ENCODE measurements around the gene CYP27C1. TPM values are rescaled to one million over a fixed set of nuclear protein-coding genes. Genes with fewer than 3 reads are reported as not detected.

Gene CYP27C1
- total RNA-seq, 2 experiments from 2014 or later: not detected

GRCh38 chr2:127179766-127180165, 40.3 kb downstream of the CYP27C1 start:
- H3K4me1 Mint-ChIP-seq (ENCODE audit: low read depth): no peaks in the 10 kb centered on the region
- peak in 1 of 14 experiments; percentile 18 for DNase-seq
- peaks cover under 1% of the 10 kb centered on the region for H3K4me1 ChIP-seq (ENCODE audit: insufficient read depth, low read length)
- no peaks in the 10 kb centered on the region for H3K27me3 ChIP-seq (ENCODE audit: control insufficient read depth in 1 of 2, insufficient read depth in 2 of 2, low read length in 2 of 2)
- no peak overlapping the region for H3K27ac ChIP-seq (ENCODE audit: low read depth in 1 of 2, low read length in 2 of 2)
- no peak for ATAC-seq (ENCODE audit: poor library complexity)
- peaks cover 6% of the 10 kb centered on the region for H3K9me3 Mint-ChIP-seq
- no peak overlapping the region for H3K4me3 ChIP-seq (ENCODE audit: low read length)
- ChIA-PET POLR2A (no interaction called here), CTCF (no interaction called here)
- intact Hi-C loops (cut with DNase I, micrococcal nuclease): no loop called here
- H3K27ac Mint-ChIP-seq: no peak overlapping the region
- no peaks in the 10 kb centered on the region for H3K36me3 Mint-ChIP-seq (ENCODE audit: low read depth)
- H3K4me3 Mint-ChIP-seq: no peak overlapping the region
- peaks cover 12% of the 10 kb centered on the region for H3K27me3 Mint-ChIP-seq
- no peak for TF ChIP-seq CTCF (IDR thresholded peaks at IDR 0.05)
- H3K36me3 ChIP-seq (ENCODE audit: insufficient read depth, low read length): no peaks in the 10 kb centered on the region
- H3K9me3 ChIP-seq (ENCODE audit: control insufficient read depth in 1 of 2, insufficient read depth in 1 of 2, low read length in 2 of 2): no peaks in the 10 kb centered on the region

- ChIA-PET CTCF (no interaction called here), POLR2A (no interaction called here)
- Histone ChIP-seq H3K4me3 (ENCODE audit: low read length) (no peak overlapping the region), H3K9me3 (ENCODE audit: control insufficient read depth in 1 of 2, insufficient read depth in 1 of 2, low read length in 2 of 2) (no peaks in the 10 kb centered on the region), H3K36me3 (ENCODE audit: insufficient read depth, low read length) (no peaks in the 10 kb centered on the region), H3K27me3 (ENCODE audit: control insufficient read depth in 1 of 2, insufficient read depth in 2 of 2, low read length in 2 of 2) (no peaks in the 10 kb centered on the region), H3K27ac (ENCODE audit: low read depth in 1 of 2, low read length in 2 of 2) (no peak overlapping the region), H3K4me1 (ENCODE audit: insufficient read depth, low read length) (no peaks in the 10 kb centered on the region)
- Mint-ChIP-seq H3K36me3 (ENCODE audit: low read depth) (no peaks in the 10 kb centered on the region), H3K27ac (no peak overlapping the region), H3K4me1 (ENCODE audit: low read depth) (no peaks in the 10 kb centered on the region), H3K4me3 (no peak overlapping the region), H3K9me3 (peaks cover 6% of the 10 kb centered on the region), H3K27me3 (peaks cover 4% of the 10 kb centered on the region)
- DNase-seq (no peak), ATAC-seq (ENCODE audit: poor library complexity) (no peak)
- intact Hi-C loops (cut with DNase I, micrococcal nuclease): no loop called here
- TF ChIP-seq CTCF (IDR thresholded peaks at IDR 0.05): no peak
Observed at GRCh38 chr2:127177617-127178263, 42.4 kb downstream of the CYP27C1 start.

GRCh38 chr2:127176371-127177311, 43.5 kb downstream of the CYP27C1 start:
- no peaks in the 10 kb centered on the region for H3K27me3 ChIP-seq (ENCODE audit: control insufficient read depth in 1 of 2, insufficient read depth in 2 of 2, low read length in 2 of 2)
- H3K4me3 Mint-ChIP-seq: no peak overlapping the region
- H3K36me3 ChIP-seq (ENCODE audit: insufficient read depth, low read length): no peaks in the 10 kb centered on the region
- ATAC-seq (ENCODE audit: poor library complexity) (no peak), DNase-seq (peak in 1 of 14 experiments; percentile 24)
- H3K4me1 Mint-ChIP-seq (ENCODE audit: low read depth): no peaks in the 10 kb centered on the region
- ChIA-PET POLR2A (no interaction called here), CTCF (no interaction called here)
- intact Hi-C loops (cut with DNase I, micrococcal nuclease): no loop called here
- no peak overlapping the region for H3K27ac Mint-ChIP-seq
- no peaks in the 10 kb centered on the region for H3K36me3 Mint-ChIP-seq (ENCODE audit: low read depth)
- peaks cover 6% of the 10 kb centered on the region for H3K9me3 Mint-ChIP-seq
- H3K27ac ChIP-seq (ENCODE audit: low read depth in 1 of 2, low read length in 2 of 2): no peak overlapping the region
- H3K4me3 ChIP-seq (ENCODE audit: low read length): no peak overlapping the region
- H3K9me3 ChIP-seq (ENCODE audit: control insufficient read depth in 1 of 2, insufficient read depth in 1 of 2, low read length in 2 of 2): no peaks in the 10 kb centered on the region
- peaks cover 4% of the 10 kb centered on the region for H3K27me3 Mint-ChIP-seq
- H3K4me1 ChIP-seq (ENCODE audit: insufficient read depth, low read length): no peaks in the 10 kb centered on the region
- no peak for TF ChIP-seq CTCF (IDR thresholded peaks at IDR 0.05)

Data from CD4-positive, alpha-beta T cell (primary cell).